Measurements from ENCODE around the gene ABTB1. TPM values are rescaled to one million over a fixed set of nuclear protein-coding genes. Genes with fewer than 3 reads are reported as not detected.

The ABTB1 gene
- total RNA-seq, 1 experiment from 2014 or later: 6.9 TPM

- no peak for ATAC-seq
- peaks cover 4% of the 10 kb centered on the region for H3K4me1 ChIP-seq (ENCODE audit: control insufficient read depth, insufficient read depth, low read length)
- in situ Hi-C loops (cut with HindIII; ENCODE audit: low pct_unique_long_range_greater_than_20kb, low sequenced_read_pairs): no loop called here
Observed at GRCh38 chr3:127668906-127669305, 3.8 kb upstream of the ABTB1 start.

DNA sequence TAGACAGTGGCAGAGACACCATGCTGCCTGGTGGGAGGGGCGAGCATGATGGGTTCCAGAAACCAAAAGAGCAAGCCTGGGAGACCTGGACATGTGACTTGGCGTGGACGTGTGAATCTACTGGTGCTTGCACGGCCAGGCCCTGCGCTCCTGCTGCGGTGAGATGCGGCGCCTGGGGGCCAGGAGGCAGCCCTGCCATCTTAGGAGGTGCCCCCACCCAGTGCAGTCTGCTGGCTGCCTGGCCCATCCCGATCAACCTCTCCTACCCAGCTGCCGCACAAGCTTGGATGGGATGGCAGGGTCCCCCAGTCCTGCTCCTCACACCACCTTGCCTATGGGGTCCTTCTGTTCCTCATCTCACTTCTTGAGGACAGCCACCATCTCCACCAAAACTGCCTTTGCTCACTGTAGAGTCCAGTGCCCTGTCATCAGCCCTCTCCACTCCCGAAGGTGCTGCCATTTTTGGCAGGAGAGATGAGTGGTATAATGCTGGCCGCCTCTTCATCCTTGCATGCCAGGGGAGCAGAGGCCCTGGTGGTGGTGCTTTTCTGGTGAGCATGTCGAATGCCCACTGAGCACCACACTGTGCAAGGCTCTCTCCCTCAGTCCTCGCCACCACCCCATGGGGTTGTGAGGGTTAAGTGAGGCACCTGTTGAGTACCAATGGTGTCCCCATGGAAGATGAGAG, 3.1 kb upstream of the ABTB1 start:
- no peak overlapping the region for H3K27ac ChIP-seq (ENCODE audit: low read length)
- peaks cover 4% of the 10 kb centered on the region for H3K4me1 ChIP-seq (ENCODE audit: control insufficient read depth, insufficient read depth, low read length)
- in situ Hi-C loops (cut with HindIII; ENCODE audit: low pct_unique_long_range_greater_than_20kb, low sequenced_read_pairs): no loop called here
- intact Hi-C loops (cut with micrococcal nuclease; ENCODE audit: unreplicated experiment): no loop called here
- BruUV-seq (replicated peaks): no TSS peak
- no peaks in the 10 kb centered on the region for H3K36me3 ChIP-seq (ENCODE audit: control insufficient read depth, insufficient read depth, low read length)
- no peak overlapping the region for H3K4me3 ChIP-seq (ENCODE audit: low read depth in 2 of 2, low read length in 2 of 2)
- H3K9me3 ChIP-seq (ENCODE audit: control insufficient read depth, insufficient read depth, low read depth, low read length): no peaks in the 10 kb centered on the region
- no peak for DNase-seq (ENCODE audit: low read depth, low spot score)
- no peak for ATAC-seq
- POLR2A ChIA-PET: no interaction called here
- TF ChIP-seq, protein P1, sequence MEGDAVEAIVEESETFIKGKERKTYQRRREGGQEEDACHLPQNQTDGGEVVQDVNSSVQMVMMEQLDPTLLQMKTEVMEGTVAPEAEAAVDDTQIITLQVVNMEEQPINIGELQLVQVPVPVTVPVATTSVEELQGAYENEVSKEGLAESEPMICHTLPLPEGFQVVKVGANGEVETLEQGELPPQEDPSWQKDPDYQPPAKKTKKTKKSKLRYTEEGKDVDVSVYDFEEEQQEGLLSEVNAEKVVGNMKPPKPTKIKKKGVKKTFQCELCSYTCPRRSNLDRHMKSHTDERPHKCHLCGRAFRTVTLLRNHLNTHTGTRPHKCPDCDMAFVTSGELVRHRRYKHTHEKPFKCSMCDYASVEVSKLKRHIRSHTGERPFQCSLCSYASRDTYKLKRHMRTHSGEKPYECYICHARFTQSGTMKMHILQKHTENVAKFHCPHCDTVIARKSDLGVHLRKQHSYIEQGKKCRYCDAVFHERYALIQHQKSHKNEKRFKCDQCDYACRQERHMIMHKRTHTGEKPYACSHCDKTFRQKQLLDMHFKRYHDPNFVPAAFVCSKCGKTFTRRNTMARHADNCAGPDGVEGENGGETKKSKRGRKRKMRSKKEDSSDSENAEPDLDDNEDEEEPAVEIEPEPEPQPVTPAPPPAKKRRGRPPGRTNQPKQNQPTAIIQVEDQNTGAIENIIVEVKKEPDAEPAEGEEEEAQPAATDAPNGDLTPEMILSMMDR (IDR thresholded peaks at IDR 0.05): no peak
- TF ChIP-seq POLR2AphosphoS5 (IDR thresholded peaks at IDR 0.05; ENCODE audit: low read depth, low read length) (no peak), SIN3A (IDR thresholded peaks at IDR 0.05; ENCODE audit: borderline replicate concordance, insufficient read depth, low read depth, low read length) (no peak)
- H3K27me3 ChIP-seq (ENCODE audit: control insufficient read depth, insufficient read depth, low read length): no peaks in the 10 kb centered on the region
- CTCF ChIA-PET: no interaction called here

More at GRCh38 chr3:127668906-127669305, 3.8 kb upstream of the ABTB1 start:
- no TSS peak for BruUV-seq (replicated peaks)
- ChIA-PET POLR2A (interaction anchor here (0.6 to 1.0 kb wide), 2 partner anchors 16 to 22 kb away, joined by 3 to 4 read pairs; no protein-coding TSS in a partner anchor), CTCF (no interaction called here)
- no peak for DNase-seq (ENCODE audit: low read depth, low spot score)
- intact Hi-C loops (cut with micrococcal nuclease; ENCODE audit: unreplicated experiment): no loop called here
- no peak overlapping the region for H3K4me3 ChIP-seq (ENCODE audit: low read depth in 2 of 2, low read length in 2 of 2)
- TF ChIP-seq, protein P1 (IDR thresholded peaks at IDR 0.05): no peak
- TF ChIP-seq TCF7L2 (IDR thresholded peaks at IDR 0.05; ENCODE audit: low read depth, low read length): no peak
- TF ChIP-seq, protein P2, sequence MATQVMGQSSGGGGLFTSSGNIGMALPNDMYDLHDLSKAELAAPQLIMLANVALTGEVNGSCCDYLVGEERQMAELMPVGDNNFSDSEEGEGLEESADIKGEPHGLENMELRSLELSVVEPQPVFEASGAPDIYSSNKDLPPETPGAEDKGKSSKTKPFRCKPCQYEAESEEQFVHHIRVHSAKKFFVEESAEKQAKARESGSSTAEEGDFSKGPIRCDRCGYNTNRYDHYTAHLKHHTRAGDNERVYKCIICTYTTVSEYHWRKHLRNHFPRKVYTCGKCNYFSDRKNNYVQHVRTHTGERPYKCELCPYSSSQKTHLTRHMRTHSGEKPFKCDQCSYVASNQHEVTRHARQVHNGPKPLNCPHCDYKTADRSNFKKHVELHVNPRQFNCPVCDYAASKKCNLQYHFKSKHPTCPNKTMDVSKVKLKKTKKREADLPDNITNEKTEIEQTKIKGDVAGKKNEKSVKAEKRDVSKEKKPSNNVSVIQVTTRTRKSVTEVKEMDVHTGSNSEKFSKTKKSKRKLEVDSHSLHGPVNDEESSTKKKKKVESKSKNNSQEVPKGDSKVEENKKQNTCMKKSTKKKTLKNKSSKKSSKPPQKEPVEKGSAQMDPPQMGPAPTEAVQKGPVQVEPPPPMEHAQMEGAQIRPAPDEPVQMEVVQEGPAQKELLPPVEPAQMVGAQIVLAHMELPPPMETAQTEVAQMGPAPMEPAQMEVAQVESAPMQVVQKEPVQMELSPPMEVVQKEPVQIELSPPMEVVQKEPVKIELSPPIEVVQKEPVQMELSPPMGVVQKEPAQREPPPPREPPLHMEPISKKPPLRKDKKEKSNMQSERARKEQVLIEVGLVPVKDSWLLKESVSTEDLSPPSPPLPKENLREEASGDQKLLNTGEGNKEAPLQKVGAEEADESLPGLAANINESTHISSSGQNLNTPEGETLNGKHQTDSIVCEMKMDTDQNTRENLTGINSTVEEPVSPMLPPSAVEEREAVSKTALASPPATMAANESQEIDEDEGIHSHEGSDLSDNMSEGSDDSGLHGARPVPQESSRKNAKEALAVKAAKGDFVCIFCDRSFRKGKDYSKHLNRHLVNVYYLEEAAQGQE (IDR thresholded peaks at IDR 0.05; ENCODE audit: insufficient read depth in 1 of 2, low read depth in 2 of 2, low read length in 1 of 2): no peak
- TF ChIP-seq SIN3A (IDR thresholded peaks at IDR 0.05; ENCODE audit: borderline replicate concordance, insufficient read depth, low read depth, low read length): no peak
- no peak for TF ChIP-seq POLR2AphosphoS5 (IDR thresholded peaks at IDR 0.05; ENCODE audit: low read depth, low read length)
- H3K36me3 ChIP-seq (ENCODE audit: control insufficient read depth, insufficient read depth, low read length): no peaks in the 10 kb centered on the region
- no peaks in the 10 kb centered on the region for H3K27me3 ChIP-seq (ENCODE audit: control insufficient read depth, insufficient read depth, low read length)
- no peaks in the 10 kb centered on the region for H3K9me3 ChIP-seq (ENCODE audit: control insufficient read depth, insufficient read depth, low read depth, low read length)
- H3K27ac ChIP-seq (ENCODE audit: low read length): no peak overlapping the region

Data from Panc1 (cell line).